GM21825 (cell line): ENCODE data around the gene GREM2.

Experiments used
- ATAC-seq: cut with Tn5 transposase; IDR thresholded peaks from one replicate; pipeline ENCODE4 v1.9.1; 2021; ENCODE audit warnings: mild to moderate bottlenecking, moderate library complexity; ENCODE audit not compliant: unreplicated experiment

The GREM2 gene

GRCh38 chr1:240611619-240612480 is at the start of gene GREM2:
Gene GREM2 (minus strand): TSS chr1:240612155. CDS start chr1:240493475, 118,680 bp downstream.
- ATAC-seq, result peak; percentile 73

GRCh38 chr1:240658312-240658960 is 46.5 kb upstream of the GREM2 start:
- ATAC-seq, result no peak

- ATAC-seq, result no peak
These were observed 44.6 kb upstream of the GREM2 start for GRCh38 chr1:240656531-240656930.

GRCh38 chr1:240652961-240653409 is 41.0 kb upstream of the GREM2 start:
- no peak for ATAC-seq

GRCh38 chr1:240652549-240652948 is 40.6 kb upstream of the GREM2 start:
- ATAC-seq, result no peak

- ATAC-seq, result no peak
These were observed 38.9 kb upstream of the GREM2 start for GRCh38 chr1:240650877-240651276.

- no peak for ATAC-seq
These were observed 38.1 kb upstream of the GREM2 start for GRCh38 chr1:240649733-240650721.

GRCh38 chr1:240646571-240647240 is 34.8 kb upstream of the GREM2 start:
- ATAC-seq, result no peak

- no peak for ATAC-seq
These were observed 32.8 kb upstream of the GREM2 start for GRCh38 chr1:240644732-240645131.

GRCh38 chr1:240635466-240636256 is 23.7 kb upstream of the GREM2 start:
- ATAC-seq, result no peak

- no peak for ATAC-seq
These were observed 18.5 kb upstream of the GREM2 start for GRCh38 chr1:240630409-240630808.

- no peak for ATAC-seq
These were observed 9.3 kb upstream of the GREM2 start for GRCh38 chr1:240621249-240621648.

- ATAC-seq, result no peak
These were observed 8.1 kb upstream of the GREM2 start for GRCh38 chr1:240619906-240620621.

GRCh38 chr1:240619357-240619756 is 7.4 kb upstream of the GREM2 start:
- no peak for ATAC-seq

GRCh38 chr1:240618946-240619345 is 7.0 kb upstream of the GREM2 start:
- ATAC-seq, result no peak

- ATAC-seq, result no peak
These were observed 4.1 kb upstream of the GREM2 start for GRCh38 chr1:240616018-240616417.

GRCh38 chr1:240613356-240614142 is 1.6 kb upstream of the GREM2 start:
- ATAC-seq, result no peak

- no peak for ATAC-seq
These were observed 856 bp upstream of the GREM2 start for GRCh38 chr1:240612811-240613210.
